Measurements from ENCODE around the gene BCL3. TPM values are rescaled to one million over a fixed set of nuclear protein-coding genes. Genes with fewer than 3 reads are reported as not detected.

Gene BCL3
- polyA plus RNA-seq, 1 of the 3 experiments (the other 2 are of a cell fraction): 19.2 TPM

DNA sequence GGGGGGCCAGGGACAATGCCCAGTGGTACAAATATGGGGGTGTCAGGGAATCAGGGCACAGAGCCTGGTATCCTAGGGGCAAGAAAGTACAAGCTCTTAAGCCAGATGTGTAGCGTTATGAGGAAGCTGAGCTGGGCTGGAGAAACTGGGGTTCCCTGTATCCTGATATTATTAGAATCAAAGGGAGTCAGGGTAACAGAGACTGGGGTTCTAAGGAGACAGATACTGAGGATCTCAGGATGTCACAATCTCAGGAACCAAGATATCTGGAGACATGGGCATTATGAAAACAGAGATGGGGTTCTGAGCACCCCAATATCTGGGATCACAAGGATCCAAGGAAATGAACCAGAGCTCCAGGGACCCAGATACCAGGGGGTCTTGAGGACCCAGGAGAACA, 784 bp downstream of the BCL3 start:
- TF ChIP-seq JUND (IDR thresholded peaks at IDR 0.05): no peak
- TF ChIP-seq TAF1 (IDR thresholded peaks at IDR 0.05; ENCODE audit: borderline replicate concordance, low read depth, low read length): no peak
- TF ChIP-seq ELF1 (IDR thresholded peaks at IDR 0.05): no peak
- TF ChIP-seq TCF12 (IDR thresholded peaks at IDR 0.05): no peak
- no peak for TF ChIP-seq EZH2phosphoT487 (IDR thresholded peaks at IDR 0.05; ENCODE audit: borderline replicate concordance, low read depth)
- no peak for TF ChIP-seq GATA2 (CRISPR knock-in tag; IDR thresholded peaks at IDR 0.05)
- no peak for TF ChIP-seq MXI1 (IDR thresholded peaks at IDR 0.05; ENCODE audit: low read depth, low read length)
- TF ChIP-seq CTCF (IDR thresholded peaks at IDR 0.05): no peak
- TF ChIP-seq SIN3A (IDR thresholded peaks at IDR 0.05; ENCODE audit: borderline replicate concordance, low read depth, low read length): no peak
- TF ChIP-seq FOXM1 (IDR thresholded peaks at IDR 0.05; ENCODE audit: low read depth): no peak
- no peak for TF ChIP-seq CHD2 (IDR thresholded peaks at IDR 0.05; ENCODE audit: low read length, partially characterized antibody)
- no peak for TF ChIP-seq FOXJ3 (CRISPR knock-in tag; IDR thresholded peaks at IDR 0.05)
- TF ChIP-seq RFX5 (IDR thresholded peaks at IDR 0.05; ENCODE audit: low read length): no peak
- no peak for TF ChIP-seq MAX (IDR thresholded peaks at IDR 0.05; ENCODE audit: low read depth)
- no peak for TF ChIP-seq TEAD4 (IDR thresholded peaks at IDR 0.05; ENCODE audit: borderline replicate concordance, insufficient read depth)
- no peak for DNase-seq
- Histone ChIP-seq H2AFZ (ENCODE audit: low read depth) (no peak overlapping the region), H3K9me3 (no peaks in the 10 kb centered on the region), H3K27ac (ENCODE audit: low read depth in 2 of 2, low read length in 1 of 2) (peak overlapping the region in 1 of 2 experiments; percentile 40; a peak in 1 of 4 replicates), H3K27me3 (ENCODE audit: insufficient read depth) (no peaks in the 10 kb centered on the region), H3K4me2 (peak overlapping the region; percentile 91), H3K4me3 (ENCODE audit: low read depth in 2 of 2, low read length in 1 of 2) (peak overlapping the region; percentile 59 to 81), H3F3A (replicated peaks; ENCODE audit: insufficient read depth) (peaks cover 27% of the 10 kb centered on the region), H3K36me3 (replicated peaks in 1 of 2; ENCODE audit: control insufficient read depth in 1 of 2, insufficient read depth in 2 of 2, low read length in 1 of 2) (peaks cover 0 to 2% of the 10 kb centered on the region in 2 experiments), H3K9ac (peak overlapping the region; percentile 84), H3K4me1 (ENCODE audit: control insufficient read depth in 1 of 2, insufficient read depth in 2 of 2, low read depth in 1 of 2, low read length in 1 of 2) (peaks cover 10 to 21% of the 10 kb centered on the region in 2 experiments; a peak in 3 of 4 replicates), H3K9me2 (no peaks in the 10 kb centered on the region), H3K79me2 (ENCODE audit: insufficient read depth) (peaks cover 26% of the 10 kb centered on the region), H4K20me1 (ENCODE audit: insufficient read depth) (peaks cover 5% of the 10 kb centered on the region; the same call in 1 of the 2 replicates)
- 39% methylated on average over 1 of the region's 1 CpG for WGBS (ENCODE audit: low lambda C conversion rate)
- POLR2A ChIA-PET: no interaction called here
- CTCF ChIA-PET: interaction anchor here (1.0 to 4.0 kb wide), 5 partner anchors 21 to 178 kb away, joined by 3 to 21 read pairs (median 5); no protein-coding TSS in a partner anchor

DNA sequence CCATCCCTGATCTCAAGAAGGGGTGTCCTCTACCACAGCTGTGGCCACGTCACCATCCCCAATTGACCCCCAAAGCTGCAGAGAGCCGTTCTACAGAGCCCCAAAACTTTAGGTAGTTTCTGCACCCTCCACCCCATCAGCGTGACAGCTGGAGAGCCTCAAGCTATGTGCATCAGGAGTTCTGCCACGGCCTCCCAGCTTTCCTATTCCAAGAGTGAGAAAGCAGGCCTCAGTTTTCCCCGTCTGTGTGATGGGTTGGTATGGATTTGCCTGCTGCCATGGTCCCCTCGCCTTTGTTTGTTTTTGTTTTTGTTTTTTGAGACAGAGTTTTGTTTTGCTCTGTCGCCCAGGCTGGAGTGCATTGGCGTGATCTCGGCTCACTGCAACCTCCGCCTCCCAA, 1.5 kb downstream of the BCL3 start:
- Histone ChIP-seq H3K4me3 (ENCODE audit: low read depth in 2 of 2, low read length in 1 of 2) (peak overlapping the region; percentile 59 to 81; a peak in 3 of 4 replicates), H3K9me3 (no peaks in the 10 kb centered on the region), H3K36me3 (replicated peaks in 1 of 2; ENCODE audit: control insufficient read depth in 1 of 2, insufficient read depth in 2 of 2, low read length in 1 of 2) (peaks cover 2 to 3% of the 10 kb centered on the region in 2 experiments), H3K9me2 (no peaks in the 10 kb centered on the region), H3K27me3 (ENCODE audit: insufficient read depth) (no peaks in the 10 kb centered on the region), H4K20me1 (ENCODE audit: insufficient read depth) (peaks cover 5% of the 10 kb centered on the region; the same call in 1 of the 2 replicates), H3K4me1 (ENCODE audit: control insufficient read depth in 1 of 2, insufficient read depth in 2 of 2, low read depth in 1 of 2, low read length in 1 of 2) (peaks cover 15 to 28% of the 10 kb centered on the region in 2 experiments; a peak in 3 of 4 replicates), H2AFZ (ENCODE audit: low read depth) (no peak overlapping the region), H3K27ac (ENCODE audit: low read depth in 2 of 2, low read length in 1 of 2) (no peak overlapping the region), H3K79me2 (ENCODE audit: insufficient read depth) (peaks cover 26% of the 10 kb centered on the region), H3K4me2 (peak overlapping the region; percentile 91), H3F3A (replicated peaks; ENCODE audit: insufficient read depth) (peaks cover 24% of the 10 kb centered on the region), H3K9ac (no peak overlapping the region)
- 83% methylated on average over 10 of the region's 10 CpGs for WGBS (ENCODE audit: low lambda C conversion rate)
- no peak for DNase-seq
- ChIA-PET POLR2A (no interaction called here), CTCF (interaction anchor here (1.2 to 4.0 kb wide), 4 partner anchors 21 to 61 kb away, joined by 3 to 21 read pairs (median 6); no protein-coding TSS in a partner anchor)
- no peak for TF ChIP-seq FOXJ3 (CRISPR knock-in tag; IDR thresholded peaks at IDR 0.05)
- TF ChIP-seq, protein P1, sequence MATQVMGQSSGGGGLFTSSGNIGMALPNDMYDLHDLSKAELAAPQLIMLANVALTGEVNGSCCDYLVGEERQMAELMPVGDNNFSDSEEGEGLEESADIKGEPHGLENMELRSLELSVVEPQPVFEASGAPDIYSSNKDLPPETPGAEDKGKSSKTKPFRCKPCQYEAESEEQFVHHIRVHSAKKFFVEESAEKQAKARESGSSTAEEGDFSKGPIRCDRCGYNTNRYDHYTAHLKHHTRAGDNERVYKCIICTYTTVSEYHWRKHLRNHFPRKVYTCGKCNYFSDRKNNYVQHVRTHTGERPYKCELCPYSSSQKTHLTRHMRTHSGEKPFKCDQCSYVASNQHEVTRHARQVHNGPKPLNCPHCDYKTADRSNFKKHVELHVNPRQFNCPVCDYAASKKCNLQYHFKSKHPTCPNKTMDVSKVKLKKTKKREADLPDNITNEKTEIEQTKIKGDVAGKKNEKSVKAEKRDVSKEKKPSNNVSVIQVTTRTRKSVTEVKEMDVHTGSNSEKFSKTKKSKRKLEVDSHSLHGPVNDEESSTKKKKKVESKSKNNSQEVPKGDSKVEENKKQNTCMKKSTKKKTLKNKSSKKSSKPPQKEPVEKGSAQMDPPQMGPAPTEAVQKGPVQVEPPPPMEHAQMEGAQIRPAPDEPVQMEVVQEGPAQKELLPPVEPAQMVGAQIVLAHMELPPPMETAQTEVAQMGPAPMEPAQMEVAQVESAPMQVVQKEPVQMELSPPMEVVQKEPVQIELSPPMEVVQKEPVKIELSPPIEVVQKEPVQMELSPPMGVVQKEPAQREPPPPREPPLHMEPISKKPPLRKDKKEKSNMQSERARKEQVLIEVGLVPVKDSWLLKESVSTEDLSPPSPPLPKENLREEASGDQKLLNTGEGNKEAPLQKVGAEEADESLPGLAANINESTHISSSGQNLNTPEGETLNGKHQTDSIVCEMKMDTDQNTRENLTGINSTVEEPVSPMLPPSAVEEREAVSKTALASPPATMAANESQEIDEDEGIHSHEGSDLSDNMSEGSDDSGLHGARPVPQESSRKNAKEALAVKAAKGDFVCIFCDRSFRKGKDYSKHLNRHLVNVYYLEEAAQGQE (IDR thresholded peaks at IDR 0.05; ENCODE audit: low read depth, low read length): no peak
- TF ChIP-seq ZBTB33 (IDR thresholded peaks at IDR 0.05; ENCODE audit: borderline replicate concordance, low read depth): no peak
- TF ChIP-seq, protein P2, sequence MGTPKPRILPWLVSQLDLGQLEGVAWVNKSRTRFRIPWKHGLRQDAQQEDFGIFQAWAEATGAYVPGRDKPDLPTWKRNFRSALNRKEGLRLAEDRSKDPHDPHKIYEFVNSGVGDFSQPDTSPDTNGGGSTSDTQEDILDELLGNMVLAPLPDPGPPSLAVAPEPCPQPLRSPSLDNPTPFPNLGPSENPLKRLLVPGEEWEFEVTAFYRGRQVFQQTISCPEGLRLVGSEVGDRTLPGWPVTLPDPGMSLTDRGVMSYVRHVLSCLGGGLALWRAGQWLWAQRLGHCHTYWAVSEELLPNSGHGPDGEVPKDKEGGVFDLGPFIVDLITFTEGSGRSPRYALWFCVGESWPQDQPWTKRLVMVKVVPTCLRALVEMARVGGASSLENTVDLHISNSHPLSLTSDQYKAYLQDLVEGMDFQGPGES (IDR thresholded peaks at IDR 0.05; ENCODE audit: low read depth, low read length): no peak

Data from SK-N-SH (cell line).